K562 (cell line): ENCODE results near the gene POMP.

Source experiments
- JUN ChIP-seq, 2 experiments: sonication (generic) in 1 of 2; formaldehyde crosslinking in 1 of 2; IDR thresholded peaks; 2 replicates each; pipeline versions ENCODE4 v1.6.1 to v1.8.0; 2012 to 2022; ENCODE audit warnings: borderline replicate concordance in 2 of 2, mild to moderate bottlenecking in 2 of 2, improper control_type of control experiment in 1 of 2, low read depth in 1 of 2, low read length in 1 of 2, missing genetic modification reagents in 1 of 2
- NR2C1 ChIP-seq, 2 experiments: fragments of 450-650 bp; IDR thresholded peaks; 2 replicates each; pipeline ENCODE4 v1.6.1; 2017; ENCODE audit warnings: mild to moderate bottlenecking in 2 of 2, antibody characterized with exemption in 1 of 2, inconsistent platforms in 1 of 2, missing compliant biosample characterization in 1 of 2, missing genetic modification characterization in 1 of 2
- TF ChIP-seq, protein P1 (sequence below), 2 experiments: fragments of 450-650 bp; formaldehyde crosslinking in 1 of 2; IDR thresholded peaks; 2 replicates each; pipeline versions ENCODE4 v1.4.0 to v1.6.1; 2014 to 2020; ENCODE audit warnings: mild to moderate bottlenecking in 2 of 2, borderline replicate concordance in 1 of 2, low read depth in 1 of 2
- TF ChIP-seq, protein P2 (sequence below): fragments of 450-650 bp; IDR thresholded peaks from 2 replicates; pipeline ENCODE4 v1.6.1; 2016

DNA sequence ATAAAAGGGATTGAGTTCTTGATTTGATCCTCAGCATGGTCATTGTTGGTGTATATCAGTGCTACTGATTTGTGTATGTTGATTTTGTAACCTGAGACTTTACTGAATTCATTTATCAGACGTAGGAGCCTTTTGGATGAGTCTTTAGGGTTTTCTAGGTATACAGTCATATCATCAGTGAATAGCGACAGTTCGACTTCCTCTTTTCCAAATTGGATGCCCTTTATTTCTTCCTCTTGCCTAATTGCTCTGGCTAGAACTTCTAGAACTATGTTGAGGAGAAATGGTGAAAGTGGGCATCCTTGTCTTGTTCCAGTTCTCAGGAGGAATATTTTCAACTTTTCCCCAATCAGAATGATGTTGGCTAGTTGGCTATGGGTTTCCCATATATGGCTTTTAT lies 27.0 kb downstream of the POMP start:
- TF ChIP-seq, protein P1, sequence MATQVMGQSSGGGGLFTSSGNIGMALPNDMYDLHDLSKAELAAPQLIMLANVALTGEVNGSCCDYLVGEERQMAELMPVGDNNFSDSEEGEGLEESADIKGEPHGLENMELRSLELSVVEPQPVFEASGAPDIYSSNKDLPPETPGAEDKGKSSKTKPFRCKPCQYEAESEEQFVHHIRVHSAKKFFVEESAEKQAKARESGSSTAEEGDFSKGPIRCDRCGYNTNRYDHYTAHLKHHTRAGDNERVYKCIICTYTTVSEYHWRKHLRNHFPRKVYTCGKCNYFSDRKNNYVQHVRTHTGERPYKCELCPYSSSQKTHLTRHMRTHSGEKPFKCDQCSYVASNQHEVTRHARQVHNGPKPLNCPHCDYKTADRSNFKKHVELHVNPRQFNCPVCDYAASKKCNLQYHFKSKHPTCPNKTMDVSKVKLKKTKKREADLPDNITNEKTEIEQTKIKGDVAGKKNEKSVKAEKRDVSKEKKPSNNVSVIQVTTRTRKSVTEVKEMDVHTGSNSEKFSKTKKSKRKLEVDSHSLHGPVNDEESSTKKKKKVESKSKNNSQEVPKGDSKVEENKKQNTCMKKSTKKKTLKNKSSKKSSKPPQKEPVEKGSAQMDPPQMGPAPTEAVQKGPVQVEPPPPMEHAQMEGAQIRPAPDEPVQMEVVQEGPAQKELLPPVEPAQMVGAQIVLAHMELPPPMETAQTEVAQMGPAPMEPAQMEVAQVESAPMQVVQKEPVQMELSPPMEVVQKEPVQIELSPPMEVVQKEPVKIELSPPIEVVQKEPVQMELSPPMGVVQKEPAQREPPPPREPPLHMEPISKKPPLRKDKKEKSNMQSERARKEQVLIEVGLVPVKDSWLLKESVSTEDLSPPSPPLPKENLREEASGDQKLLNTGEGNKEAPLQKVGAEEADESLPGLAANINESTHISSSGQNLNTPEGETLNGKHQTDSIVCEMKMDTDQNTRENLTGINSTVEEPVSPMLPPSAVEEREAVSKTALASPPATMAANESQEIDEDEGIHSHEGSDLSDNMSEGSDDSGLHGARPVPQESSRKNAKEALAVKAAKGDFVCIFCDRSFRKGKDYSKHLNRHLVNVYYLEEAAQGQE (IDR thresholded peaks at IDR 0.05; ENCODE audit: borderline replicate concordance) = no peak
- TF ChIP-seq, protein P1 (CRISPR knock-in tag; IDR thresholded peaks at IDR 0.05; ENCODE audit: low read depth) = no peak
- no peak for TF ChIP-seq JUN (IDR thresholded peaks at IDR 0.05; ENCODE audit: borderline replicate concordance, low read depth, low read length)
- no peak for TF ChIP-seq JUN (CRISPR knock-in tag; IDR thresholded peaks at IDR 0.05; ENCODE audit: borderline replicate concordance)
- no peak for TF ChIP-seq NR2C1 (IDR thresholded peaks at IDR 0.05)
- no peak for TF ChIP-seq NR2C1 (tag; IDR thresholded peaks at IDR 0.05)
- TF ChIP-seq, protein P2, sequence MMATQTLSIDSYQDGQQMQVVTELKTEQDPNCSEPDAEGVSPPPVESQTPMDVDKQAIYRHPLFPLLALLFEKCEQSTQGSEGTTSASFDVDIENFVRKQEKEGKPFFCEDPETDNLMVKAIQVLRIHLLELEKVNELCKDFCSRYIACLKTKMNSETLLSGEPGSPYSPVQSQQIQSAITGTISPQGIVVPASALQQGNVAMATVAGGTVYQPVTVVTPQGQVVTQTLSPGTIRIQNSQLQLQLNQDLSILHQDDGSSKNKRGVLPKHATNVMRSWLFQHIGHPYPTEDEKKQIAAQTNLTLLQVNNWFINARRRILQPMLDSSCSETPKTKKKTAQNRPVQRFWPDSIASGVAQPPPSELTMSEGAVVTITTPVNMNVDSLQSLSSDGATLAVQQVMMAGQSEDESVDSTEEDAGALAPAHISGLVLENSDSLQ = no peak
